GM18867 (cell line): ENCODE data around the gene EIF4G3.
"Not testable (repeated sequence)": the region's sequence is repeated elsewhere in the genome, so short reads cannot be mapped to it uniquely, and the experiment has no call there.

Experiments
- ATAC-seq: cut with Tn5 transposase; IDR thresholded peaks from one replicate; pipeline ENCODE4 v1.9.1; 2021; ENCODE audit warnings: mild to moderate bottlenecking, moderate library complexity; ENCODE audit not compliant: unreplicated experiment

The EIF4G3 gene

GRCh38 chr1:21156019-21156418, 20.7 kb downstream of the EIF4G3 start:
- ATAC-seq: no peak

- ATAC-seq: no peak
Observed at GRCh38 chr1:21154717-21155116, 22.0 kb downstream of the EIF4G3 start.

DNA sequence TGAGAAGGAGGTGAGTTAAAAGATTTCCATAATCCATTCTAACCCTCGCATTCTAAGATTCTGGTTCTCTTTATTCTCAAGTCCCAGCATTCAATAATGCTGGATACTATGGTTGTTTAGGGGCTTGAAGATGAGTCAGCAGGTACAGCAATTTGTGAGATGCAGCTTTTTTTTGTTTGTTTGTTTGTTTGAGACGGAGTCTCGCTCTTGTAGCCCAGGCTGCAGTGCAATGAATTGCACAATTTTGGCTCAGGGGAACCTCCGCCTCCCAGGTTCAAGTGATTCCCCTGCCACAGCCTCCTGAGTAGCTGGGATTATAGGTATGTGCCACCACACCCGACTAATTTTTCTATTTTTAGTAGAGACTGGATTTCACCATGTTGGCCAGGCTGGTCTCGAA, 23.3 kb downstream of the EIF4G3 start:
- no peak for ATAC-seq

GRCh38 chr1:21152423-21153100, 24.1 kb downstream of the EIF4G3 start:
- no peak for ATAC-seq

DNA sequence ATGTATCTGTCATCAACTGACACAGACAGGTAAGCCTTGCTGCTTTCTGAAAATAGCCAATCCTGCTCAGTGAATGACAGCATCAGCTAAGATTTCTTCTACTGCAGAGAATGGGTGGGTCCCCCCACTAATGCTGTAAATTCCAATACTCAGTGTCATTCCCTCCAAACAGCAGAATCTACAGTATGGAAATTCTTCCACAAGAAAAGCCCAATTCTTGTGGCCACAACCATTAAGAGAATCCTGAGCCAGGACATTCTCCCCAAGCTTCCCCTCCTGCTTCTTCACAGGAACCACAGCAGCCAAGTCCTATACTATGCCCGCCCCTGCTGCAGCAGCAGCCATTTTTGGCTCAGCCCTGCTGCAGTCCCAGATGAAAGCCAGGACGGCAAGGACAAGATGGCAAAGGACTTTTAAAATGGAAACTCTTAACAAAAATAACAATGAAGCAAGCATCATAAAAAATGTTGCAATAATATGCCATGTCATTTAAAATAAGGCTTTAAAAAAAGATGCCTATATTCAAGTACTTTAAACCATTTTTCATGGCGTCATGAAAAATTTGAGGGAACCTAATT, 26.8 kb downstream of the EIF4G3 start:
- ATAC-seq: no peak

DNA sequence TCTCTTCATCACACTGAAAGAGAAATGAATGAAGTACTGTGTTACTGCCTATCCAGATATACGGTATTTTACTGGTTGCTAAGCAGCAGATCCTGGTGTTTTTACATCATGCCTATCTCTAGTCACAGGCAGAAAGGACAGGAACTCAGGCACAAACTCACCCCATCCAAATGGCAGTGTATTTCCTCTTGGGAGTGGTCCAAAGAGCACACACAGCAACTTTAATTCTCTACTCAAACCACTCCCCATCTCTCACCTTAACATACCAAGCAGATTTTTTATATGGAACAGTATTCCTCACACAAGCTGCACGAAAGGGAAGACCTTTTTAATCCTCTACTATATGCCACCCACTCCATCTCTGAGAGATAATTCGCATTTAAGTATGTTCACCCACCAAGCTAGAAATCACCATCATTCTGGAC, 27.3 kb downstream of the EIF4G3 start:
- no peak for ATAC-seq

- ATAC-seq: no peak
Observed at GRCh38 chr1:21143752-21144151, 32.9 kb downstream of the EIF4G3 start.

GRCh38 chr1:21143138-21143537, 33.6 kb downstream of the EIF4G3 start:
- ATAC-seq: no peak

- ATAC-seq: no peak
Observed at GRCh38 chr1:21141030-21141429, 35.7 kb downstream of the EIF4G3 start.

DNA sequence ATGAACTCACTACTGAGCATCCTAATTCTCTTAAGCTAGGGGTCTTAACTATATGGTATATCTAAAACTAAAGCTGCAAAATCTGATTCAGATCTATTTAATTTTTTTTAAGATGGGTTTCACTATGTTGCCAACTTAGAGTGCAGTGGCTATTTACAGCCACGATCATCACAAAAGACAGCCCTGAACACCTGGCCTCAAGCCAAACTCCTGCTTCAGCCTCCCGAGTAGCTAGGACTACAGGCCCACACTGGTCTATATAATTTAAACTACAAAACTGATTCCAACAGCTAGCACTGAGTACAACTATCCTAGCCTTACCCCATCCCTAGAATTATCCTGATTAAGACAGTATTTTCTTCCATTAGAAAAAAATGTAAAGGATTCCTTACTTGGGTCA, 37.1 kb downstream of the EIF4G3 start:
- ATAC-seq: no peak

DNA sequence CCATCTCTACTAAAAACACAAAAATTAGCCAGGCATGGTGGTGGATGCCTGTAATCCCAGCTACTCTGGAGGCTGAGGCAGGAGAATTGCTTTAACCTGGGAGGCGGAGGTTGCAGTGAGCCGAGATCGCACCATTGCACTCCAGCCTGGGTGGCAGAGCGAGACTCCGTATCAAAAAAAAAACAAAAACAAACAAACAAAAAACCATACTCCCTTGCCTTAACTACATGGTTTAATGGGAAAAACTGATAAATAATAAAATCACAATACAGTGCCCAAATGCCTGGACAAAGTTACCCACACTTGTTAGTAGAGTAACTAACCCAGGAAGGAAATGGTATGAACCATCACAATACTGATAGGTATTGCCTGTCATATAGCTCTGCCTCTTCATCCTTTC, 40.4 kb downstream of the EIF4G3 start:
- ATAC-seq: not testable (repeated sequence)

DNA sequence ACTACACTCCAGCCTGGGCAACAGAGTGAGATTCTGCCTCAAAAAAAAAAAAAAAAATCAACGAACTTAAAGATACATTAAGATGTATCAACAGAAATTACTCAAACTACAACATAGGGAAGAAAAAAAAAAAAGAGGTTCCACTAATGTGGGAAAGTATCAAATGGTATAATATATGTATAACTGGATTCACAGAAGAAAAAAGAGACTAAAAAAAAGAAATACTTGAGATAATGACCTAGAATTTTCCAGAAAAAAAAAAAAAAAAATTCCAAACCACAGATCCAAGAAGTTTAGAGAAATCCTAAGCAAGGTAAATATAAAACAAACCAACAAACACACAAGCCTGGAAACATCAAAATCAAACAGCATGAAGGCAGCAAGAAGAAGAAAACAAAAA, 45.5 kb downstream of the EIF4G3 start:
- ATAC-seq: no peak

DNA sequence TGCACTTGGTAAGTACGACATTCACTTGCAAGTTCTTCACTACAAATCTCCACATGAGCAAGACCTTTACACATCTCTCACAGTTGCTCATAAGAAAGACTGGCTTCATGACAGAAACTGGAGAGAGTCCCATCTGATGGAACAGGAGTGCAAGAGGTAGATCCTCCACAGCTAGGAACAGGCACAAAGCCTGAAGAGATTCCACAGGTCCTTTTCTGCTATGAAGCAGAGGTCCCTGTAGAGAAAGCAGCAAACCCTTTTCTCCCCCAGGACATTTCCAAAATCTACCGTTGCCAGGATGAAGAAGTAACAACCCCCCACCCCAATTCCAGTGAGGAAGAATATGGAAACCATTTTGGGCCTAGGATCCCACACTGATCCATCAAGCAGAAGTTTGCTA, 47.3 kb downstream of the EIF4G3 start:
- no peak for ATAC-seq

DNA sequence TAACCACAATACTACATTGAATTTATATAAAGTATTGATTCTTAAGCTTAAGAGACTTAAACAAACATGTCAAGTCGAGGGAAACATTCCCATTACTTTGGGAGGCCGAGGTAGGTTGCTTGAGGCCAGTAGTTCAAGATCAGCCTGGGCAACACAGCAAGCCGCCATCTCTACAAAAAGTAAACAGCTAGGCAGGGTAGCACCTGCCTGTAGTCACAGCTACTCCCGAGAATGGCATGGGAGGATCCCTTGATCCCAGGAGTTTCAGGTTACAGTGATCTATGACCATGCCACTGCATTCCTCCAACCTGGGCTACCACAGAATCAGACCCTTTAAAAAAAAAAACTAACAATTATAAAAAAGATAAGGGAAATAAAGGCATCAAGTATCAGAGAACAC, 50.4 kb downstream of the EIF4G3 start:
- ATAC-seq: no peak

- ATAC-seq: no peak
Observed at GRCh38 chr1:21124846-21125245, 51.9 kb downstream of the EIF4G3 start.

GRCh38 chr1:21123287-21123948, 53.3 kb downstream of the EIF4G3 start:
- no peak for ATAC-seq

DNA sequence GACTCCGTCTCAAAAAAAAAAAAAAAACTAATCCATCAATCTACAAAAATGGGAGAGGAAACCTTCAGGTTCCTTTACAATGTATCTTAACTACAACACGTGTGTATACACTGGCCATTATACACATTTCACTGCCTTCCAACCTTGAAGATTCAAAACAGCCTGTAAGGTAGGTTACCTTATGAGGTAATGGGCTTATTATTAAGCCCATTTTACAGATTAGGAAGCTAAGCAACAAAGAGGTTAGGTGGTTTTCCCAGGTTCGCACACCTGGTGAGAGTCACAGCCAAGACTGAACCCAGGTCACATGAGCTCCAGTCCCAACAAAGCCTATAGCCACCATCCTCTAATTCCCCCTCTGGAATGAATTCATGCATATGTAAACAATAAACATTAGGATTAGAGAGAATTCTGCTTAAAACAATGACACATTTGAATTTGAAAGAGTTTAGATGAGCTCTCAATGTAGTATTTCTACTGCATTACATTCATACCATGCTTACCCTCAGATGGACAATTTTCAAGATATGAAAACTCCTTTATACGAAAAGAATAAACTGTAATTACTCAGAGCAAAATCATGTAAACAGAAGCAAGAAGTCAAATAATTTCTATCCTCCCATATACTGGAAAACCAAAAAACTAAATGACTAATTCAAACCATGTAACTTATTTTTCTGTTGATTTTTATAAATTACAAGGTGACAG, 54.8 kb downstream of the EIF4G3 start:
- no peak for ATAC-seq

- no peak for ATAC-seq
Observed at GRCh38 chr1:21118167-21118566, 58.5 kb downstream of the EIF4G3 start.

- ATAC-seq: no peak
Observed at GRCh38 chr1:21117597-21118001, 59.1 kb downstream of the EIF4G3 start.

DNA sequence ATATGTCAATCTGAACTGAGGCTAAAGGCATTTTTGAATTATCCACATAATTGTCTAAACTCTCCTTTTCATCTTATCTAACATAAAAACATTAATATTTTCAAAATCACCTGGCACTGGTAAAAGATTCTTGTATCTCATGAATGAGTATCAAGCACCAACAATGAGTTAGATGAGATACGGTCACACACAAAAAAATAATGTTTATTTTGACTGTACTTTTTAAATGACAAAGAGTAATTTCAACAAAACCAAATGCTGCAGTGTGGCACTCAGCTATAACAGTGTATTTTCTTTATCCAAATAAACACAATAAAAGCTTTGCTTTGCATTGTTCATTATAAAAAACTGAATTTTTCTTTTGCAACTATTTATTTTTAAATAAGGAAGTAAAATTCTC, 59.5 kb downstream of the EIF4G3 start:
- no peak for ATAC-seq

DNA sequence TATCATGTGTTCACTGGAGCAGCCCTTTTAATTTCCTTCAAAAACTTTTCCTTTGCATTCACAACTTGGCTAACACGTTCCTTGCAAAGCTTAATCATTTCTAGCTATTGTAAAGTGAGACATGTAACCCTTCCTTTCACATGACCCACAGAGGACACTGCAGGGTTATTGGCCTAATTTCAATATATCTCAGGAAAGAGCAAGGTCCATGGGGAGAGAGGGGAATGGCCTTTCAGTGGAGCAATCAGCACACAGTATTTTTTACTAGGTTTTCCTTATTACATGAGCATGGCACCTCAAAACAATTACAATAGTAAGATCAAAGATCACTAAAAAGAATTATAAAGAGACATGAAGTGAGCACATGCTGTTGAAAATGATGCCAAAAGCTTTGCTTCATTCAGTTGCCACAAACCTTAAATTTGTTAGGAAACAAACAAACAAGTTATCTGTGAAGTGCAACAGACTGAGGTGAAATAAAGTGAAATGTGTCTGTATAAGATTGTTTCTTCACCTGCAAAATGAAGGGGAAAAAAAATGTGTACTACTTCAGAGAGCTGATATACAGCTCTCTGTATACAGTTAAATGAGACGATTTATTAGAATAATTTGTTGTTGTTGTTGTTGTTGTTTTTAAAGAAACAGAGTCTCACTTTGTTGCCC, 61.5 kb downstream of the EIF4G3 start:
- no peak for ATAC-seq
